Esophagus (tissue), 2 donors: ENCODE measurements around the gene BMF. TPM values are rescaled to one million over a fixed set of nuclear protein-coding genes. Genes with fewer than 3 reads are reported as not detected.
"Not testable (repeated sequence)": the region's sequence is repeated elsewhere in the genome, so short reads cannot be mapped to it uniquely, and the experiment has no call there.

Experiments used
- H3K27ac ChIP-seq, 2 donors: one replicate each; pipeline ENCODE4 v1.5.1; 2013; ENCODE audit warnings: low read depth in 2 of 2, mild to moderate bottlenecking in 2 of 2, inconsistent platforms in 1 of 2, low read length in 1 of 2, moderate library complexity in 1 of 2
- H3K27me3 ChIP-seq, 2 donors: one replicate each; pipeline ENCODE4 v1.6.1; 2013; ENCODE audit warnings: low read length in 2 of 2, control low read depth in 1 of 2, mild to moderate bottlenecking in 1 of 2; ENCODE audit not compliant: insufficient read depth in 2 of 2, control insufficient read depth in 1 of 2
- H3K36me3 ChIP-seq, 2 donors: one replicate each; pipeline ENCODE4 v1.6.1; 2013; ENCODE audit warnings: low read length in 1 of 2; ENCODE audit not compliant: control insufficient read depth in 2 of 2, insufficient read depth in 2 of 2
- H3K4me1 ChIP-seq, 2 donors: one replicate each; pipeline ENCODE4 v1.6.1; 2013; ENCODE audit warnings: low read length in 1 of 2; ENCODE audit not compliant: control insufficient read depth in 2 of 2, insufficient read depth in 2 of 2
- H3K4me3 ChIP-seq, 2 donors: one replicate each; pipeline ENCODE4 v1.5.1; 2013; ENCODE audit warnings: low read length in 2 of 2, mild to moderate bottlenecking in 2 of 2, low read depth in 1 of 2, moderate library complexity in 1 of 2
- H3K9me3 ChIP-seq, 2 donors: one replicate each; pipeline ENCODE4 v1.6.1; 2013; ENCODE audit warnings: mild to moderate bottlenecking in 2 of 2, low read depth in 1 of 2, low read length in 1 of 2, moderate library complexity in 1 of 2; ENCODE audit not compliant: control insufficient read depth in 2 of 2, insufficient read depth in 1 of 2
- WGBS, 2 donors: extraction: QIAGEN DNeasy Blood & Tissue Kit; methylation state at CpG; one replicate each; pipeline ENCODE4 v1.1.7; 2013; 5-methylcytosine and 5-hydroxymethylcytosine counted together
- polyA plus RNA-seq, 2 donors: library from polyadenylated mRNA; stranded (reverse); fragments of 200-250 nt; gene quantifications; one replicate each; pipeline ENCODE4 v1.2.3, GENCODE V29; 2013
- donor health status: healthy with polysubstance abuse.
- donor health status: Bipolar disorder and iron deficiency.

The BMF gene
- polyA plus RNA-seq, 2 donors, result 1.0 to 1.2 TPM

DNA sequence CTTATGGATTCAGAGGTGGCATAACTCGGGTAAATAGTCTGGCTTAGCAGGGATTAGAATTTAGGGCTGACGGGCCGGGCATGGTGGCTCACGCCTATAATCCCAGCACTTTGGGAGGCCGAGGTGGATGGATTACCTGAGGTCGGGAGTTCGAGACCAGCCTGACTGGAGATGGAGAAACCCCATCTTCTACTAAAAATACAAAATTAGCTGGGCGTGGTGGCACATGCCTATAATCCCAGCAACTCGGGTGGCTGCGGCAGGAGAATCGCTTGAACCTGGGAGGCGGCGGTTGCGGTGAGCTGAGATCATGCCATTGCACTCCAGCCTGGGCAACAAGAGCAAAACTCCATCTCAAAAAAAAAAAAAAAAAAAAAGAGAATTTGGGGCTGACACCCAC lies 6.4 kb upstream of the BMF start:
- WGBS, 2 donors, result 92 to 96% methylated on average over 14 of the region's 14 CpGs

DNA sequence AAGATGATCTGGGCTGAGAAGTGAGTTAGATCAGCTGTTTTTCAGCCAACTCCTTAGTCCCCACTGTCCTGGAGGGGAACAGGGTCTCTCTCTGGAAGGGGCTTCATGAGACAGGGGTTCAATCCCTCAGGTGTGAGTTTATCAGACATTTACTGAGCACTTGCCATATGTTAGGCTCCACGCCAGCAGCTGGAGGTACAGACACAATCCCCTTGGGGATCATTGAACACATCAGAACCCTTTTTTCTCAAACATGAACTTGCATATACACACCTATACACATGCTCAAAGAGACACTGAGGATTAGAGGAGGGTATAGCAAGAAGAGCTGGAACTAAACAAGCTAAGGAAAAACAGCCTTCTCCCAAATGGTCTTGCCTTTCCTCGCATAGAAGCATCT lies 5.5 kb upstream of the BMF start:
- Histone ChIP-seq H3K36me3 (no peaks in the 10 kb centered on the region), H3K27me3 (no peaks in the 10 kb centered on the region), H3K4me3 (no peak overlapping the region), H3K9me3 (no peaks in the 10 kb centered on the region), H3K4me1 (peaks cover 2 to 3% of the 10 kb centered on the region in 2 donors), H3K27ac (no peak overlapping the region)
- WGBS, 2 donors, result 91 to 99% methylated on average over 2 of the region's 2 CpGs

More for the DNA sequence above, 6.4 kb upstream of the BMF start:
- H3K27me3 ChIP-seq, H3K4me1 ChIP-seq, H3K36me3 ChIP-seq, H3K27ac ChIP-seq, H3K4me3 ChIP-seq, H3K9me3 ChIP-seq: not testable (repeated sequence)

DNA sequence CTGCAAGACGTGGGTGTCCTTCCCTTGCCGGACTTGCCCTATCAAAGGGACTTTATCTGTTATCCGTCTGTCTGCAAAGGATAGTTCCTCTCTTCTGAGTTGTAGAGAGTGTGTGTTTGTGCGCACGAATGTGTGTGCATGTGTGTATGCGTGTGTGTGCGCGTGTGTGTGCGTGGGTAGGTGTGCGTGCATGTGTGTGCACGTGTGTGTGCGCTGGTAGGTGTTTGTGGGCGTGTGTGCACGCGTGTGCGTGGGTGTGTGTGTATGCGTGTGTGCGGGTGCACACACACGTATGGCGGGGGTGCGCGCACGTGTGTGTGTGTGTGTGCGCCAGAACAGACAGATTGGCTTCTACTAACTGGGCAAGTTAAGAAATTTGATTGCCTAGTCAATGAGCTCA lies 4.1 kb upstream of the BMF start:
- Histone ChIP-seq H3K4me1 (peaks cover 2 to 7% of the 10 kb centered on the region in 2 donors), H3K4me3 (no peak overlapping the region), H3K9me3 (no peaks in the 10 kb centered on the region), H3K27me3 (no peaks in the 10 kb centered on the region), H3K36me3 (no peaks in the 10 kb centered on the region), H3K27ac (no peak overlapping the region)
- 84 to 86% methylated on average over 24 of the region's 24 CpGs for WGBS, 2 donors

DNA sequence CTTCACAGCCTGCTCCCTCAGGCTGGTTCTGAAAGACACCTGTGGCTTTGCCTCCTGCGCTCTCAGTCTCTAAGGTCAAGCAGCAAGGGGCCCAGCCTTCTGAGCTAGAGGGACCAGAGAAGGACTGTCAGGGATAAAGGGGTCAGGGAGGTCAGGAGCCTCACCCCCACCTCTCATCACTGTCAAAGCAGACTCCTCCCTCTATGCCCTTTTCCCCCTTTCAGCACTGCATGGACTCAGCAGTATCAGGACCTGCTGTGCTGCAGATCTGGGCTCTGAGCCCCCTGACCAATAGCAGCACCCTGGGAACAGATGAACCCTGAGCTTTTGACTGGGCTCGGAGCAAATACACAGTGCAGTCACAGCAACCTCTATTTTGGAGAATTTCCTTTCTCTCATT lies 3.2 kb upstream of the BMF start:
- WGBS, 2 donors, result 89 to 93% methylated on average over 2 of the region's 2 CpGs

DNA sequence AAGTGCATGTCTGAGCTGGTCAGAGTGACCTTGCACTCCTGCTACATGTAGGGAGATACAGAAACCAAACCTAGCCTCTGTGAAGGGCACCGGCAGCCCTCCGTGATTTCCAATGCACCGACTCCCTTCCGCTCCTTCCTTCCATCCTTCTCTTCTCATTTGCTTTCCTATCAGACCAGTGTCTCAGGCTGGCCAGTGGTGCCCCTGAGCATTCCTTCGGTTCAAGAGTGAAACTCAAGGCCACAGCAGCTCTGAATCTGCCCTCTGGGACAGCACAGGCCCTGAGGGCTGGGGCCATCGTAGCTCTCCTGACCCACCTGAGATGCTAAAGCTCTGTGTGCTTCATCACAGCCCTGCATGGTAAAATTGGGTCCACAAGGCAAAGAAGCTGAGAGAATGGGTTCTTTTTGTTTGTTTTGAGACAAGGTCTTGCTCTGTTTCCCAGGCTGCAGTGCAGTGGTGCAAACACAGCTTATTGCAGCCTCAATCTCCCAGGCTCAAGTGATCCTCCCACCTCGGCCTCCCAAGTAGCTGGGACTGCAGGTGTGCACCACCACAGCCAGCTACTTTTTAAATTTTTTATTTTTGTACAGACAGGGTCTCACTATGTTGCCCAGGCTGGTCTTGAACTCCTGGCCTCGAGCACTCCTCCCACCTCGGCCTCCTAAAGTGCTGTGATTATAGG lies 2.3 kb upstream of the BMF start:
- no peaks in the 10 kb centered on the region for H3K27me3 ChIP-seq
- no peaks in the 10 kb centered on the region for H3K36me3 ChIP-seq
- H3K4me1 ChIP-seq, result peaks cover 2 to 18% of the 10 kb centered on the region in 2 donors
- H3K27ac ChIP-seq, result no peak overlapping the region
- no peaks in the 10 kb centered on the region for H3K9me3 ChIP-seq
- H3K4me3 ChIP-seq, result no peak overlapping the region
- WGBS, 2 donors, result 91 to 92% methylated on average over 9 of the region's 9 CpGs

More for the DNA sequence above, 3.2 kb upstream of the BMF start:
- Histone ChIP-seq H3K27me3 (no peaks in the 10 kb centered on the region), H3K4me1 (peaks cover 2 to 15% of the 10 kb centered on the region in 2 donors), H3K4me3 (no peak overlapping the region), H3K36me3 (no peaks in the 10 kb centered on the region), H3K9me3 (no peaks in the 10 kb centered on the region), H3K27ac (no peak overlapping the region)

DNA sequence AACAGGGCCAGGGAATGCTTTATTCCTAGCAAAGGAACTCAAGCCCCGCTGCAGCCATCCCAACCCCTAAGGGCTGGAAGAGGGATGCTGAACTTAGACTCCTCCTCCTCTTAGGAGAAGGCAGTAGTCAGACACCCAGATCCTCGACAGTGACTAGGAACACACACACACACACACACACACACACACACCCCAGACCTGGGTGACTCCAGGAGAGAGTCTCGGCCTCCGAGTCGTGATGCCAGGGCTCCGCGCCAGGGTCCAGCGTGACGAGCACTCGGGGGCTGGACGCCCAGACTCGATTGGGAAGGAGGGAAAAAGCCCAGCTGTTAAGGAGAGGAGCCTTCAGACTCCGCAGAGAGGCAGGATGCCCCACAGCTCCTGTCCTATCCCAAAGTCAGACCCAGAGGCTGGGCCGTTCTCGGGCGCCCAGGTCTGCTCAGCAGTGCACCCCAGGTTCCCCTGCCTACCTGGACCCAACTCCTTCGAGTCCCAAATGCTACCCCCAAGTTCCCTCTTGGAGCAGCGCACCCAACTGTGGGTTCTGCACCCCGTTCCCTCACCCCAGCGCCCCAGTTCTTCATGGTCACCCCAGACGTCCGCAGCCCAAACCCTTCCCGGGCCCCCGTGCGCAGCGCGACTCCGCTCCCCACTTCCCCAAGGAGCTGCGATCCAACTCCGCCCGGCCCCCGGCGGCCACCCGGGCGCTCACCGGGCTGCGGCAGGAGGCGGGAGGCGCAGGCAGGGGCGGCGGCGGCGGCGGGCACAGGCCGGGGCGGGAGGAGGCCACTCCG lies 421 bp downstream of the BMF start:
- 2% methylated on average over 47 of the region's 47 CpGs for WGBS, 2 donors
- peaks cover 13 to 36% of the 10 kb centered on the region in 2 donors for H3K4me1 ChIP-seq
- H3K4me3 ChIP-seq, result peak overlapping the region; percentile 54 to 71
- H3K9me3 ChIP-seq, result no peaks in the 10 kb centered on the region
- H3K27me3 ChIP-seq, result no peaks in the 10 kb centered on the region
- peak overlapping the region; percentile 79 to 82 for H3K27ac ChIP-seq
- H3K36me3 ChIP-seq, result no peaks in the 10 kb centered on the region

DNA sequence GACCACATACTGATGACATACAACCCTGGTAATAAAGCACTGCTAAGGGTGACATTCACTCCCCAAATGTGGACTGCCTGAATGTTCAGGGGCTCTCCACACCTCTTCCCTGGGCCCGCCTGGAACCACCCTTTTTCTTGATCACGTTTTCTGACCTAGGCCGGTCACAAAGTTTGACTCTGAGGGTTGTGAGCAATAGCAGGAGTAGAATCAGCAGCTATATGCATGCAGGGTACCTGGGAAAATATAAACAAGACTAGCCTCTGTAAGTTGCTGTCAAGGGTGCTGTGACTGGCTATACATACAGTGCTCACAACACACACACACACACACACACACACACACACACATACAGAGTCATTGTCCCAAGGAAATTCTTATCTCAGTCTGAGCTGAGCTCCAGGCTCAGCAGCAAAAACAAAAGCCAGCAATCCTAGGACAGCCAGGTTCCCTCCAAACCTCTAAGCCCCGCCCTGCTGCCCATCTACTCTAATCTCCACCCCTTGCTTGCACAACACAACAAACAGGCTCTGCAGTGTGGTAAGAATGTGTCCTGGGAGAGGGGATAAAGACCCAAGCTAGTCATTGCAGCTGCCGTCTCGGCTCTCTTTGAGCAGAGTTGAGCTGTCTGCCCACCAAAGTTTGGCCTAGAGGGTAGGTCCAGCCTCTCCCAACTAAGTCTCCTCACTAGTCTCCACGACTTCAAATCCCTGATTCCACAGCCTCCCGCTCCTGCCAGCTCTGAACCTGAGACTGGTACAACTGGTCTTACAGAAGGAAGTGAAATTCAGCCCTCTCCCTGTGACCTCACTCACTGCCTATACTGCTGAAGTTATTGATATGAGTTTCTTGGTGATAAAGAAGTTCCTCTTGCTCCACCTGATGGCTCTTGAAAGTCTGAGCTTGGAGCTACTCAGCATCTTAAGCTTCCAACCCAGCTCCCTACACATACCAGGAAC lies 2.2 kb downstream of the BMF start:
- Histone ChIP-seq H3K9me3 (no peaks in the 10 kb centered on the region), H3K4me3 (no peak overlapping the region), H3K27me3 (no peaks in the 10 kb centered on the region)

DNA sequence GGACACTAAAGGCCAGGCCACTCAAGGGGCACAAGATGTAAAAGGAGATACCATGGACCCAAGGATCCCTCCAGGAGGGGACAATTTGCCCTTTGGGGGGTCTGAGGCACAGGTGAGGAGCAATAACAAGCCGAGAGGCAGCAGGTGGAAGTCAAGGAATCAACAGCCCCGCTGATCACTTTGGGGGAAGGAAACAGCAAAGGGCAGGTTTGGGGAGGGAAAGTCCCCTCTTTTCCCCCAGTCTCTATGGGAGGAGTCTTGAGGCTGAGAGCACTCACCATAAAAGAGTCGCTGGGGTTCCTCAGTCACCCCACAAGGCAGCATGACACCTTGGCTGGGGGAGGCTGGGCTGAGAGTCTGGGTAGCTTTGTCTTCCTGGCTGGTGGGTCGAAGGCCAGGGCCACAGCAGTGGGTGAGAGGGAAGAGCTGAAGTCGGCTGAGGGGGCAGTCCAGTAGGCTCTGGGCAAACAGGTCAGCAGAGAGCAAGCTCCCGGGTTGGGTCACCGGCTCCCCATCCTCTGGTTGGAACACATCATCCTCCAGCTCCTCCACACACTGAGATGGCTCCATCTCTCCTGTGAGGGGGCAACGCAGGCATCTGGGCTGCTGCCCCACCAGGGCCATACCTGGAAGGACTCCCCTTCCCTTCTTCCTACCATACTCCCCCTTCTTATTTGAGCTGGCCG lies 3.0 kb downstream of the BMF start:
- WGBS, 2 donors, result 75 to 85% methylated on average over 9 of the region's 9 CpGs
- Histone ChIP-seq H3K9me3 (no peaks in the 10 kb centered on the region), H3K36me3 (no peaks in the 10 kb centered on the region), H3K27ac (peak overlapping the region; percentile 60 to 67), H3K27me3 (no peaks in the 10 kb centered on the region), H3K4me3 (no peak overlapping the region), H3K4me1 (peaks cover 17 to 51% of the 10 kb centered on the region in 2 donors)

More for the DNA sequence above, 2.2 kb downstream of the BMF start:
- 37 to 50% methylated on average over 8 of the region's 8 CpGs for WGBS, 2 donors
- H3K27ac ChIP-seq, result peak overlapping the region; percentile 60 to 81
- H3K36me3 ChIP-seq, result no peaks in the 10 kb centered on the region
- peaks cover 17 to 50% of the 10 kb centered on the region in 2 donors for H3K4me1 ChIP-seq
